ENCODE measurements around the gene PRKCE.

The PRKCE gene

GRCh38 chr2:45631319-45631718, 20.2 kb upstream of the PRKCE start:
- no peak for DNase-seq

GRCh38 chr2:45631955-45632354, 19.5 kb upstream of the PRKCE start:
- DNase-seq: no peak

GRCh38 chr2:45634223-45634622, 17.3 kb upstream of the PRKCE start:
- no peak for DNase-seq

- no peak for DNase-seq
Observed at GRCh38 chr2:45636008-45636407, 15.5 kb upstream of the PRKCE start.

- DNase-seq: no peak
Observed at GRCh38 chr2:45637440-45637839, 14.0 kb upstream of the PRKCE start.

- DNase-seq: no peak
Observed at GRCh38 chr2:45640576-45640975, 10.9 kb upstream of the PRKCE start.

GRCh38 chr2:45643095-45643494, 8.4 kb upstream of the PRKCE start:
- no peak for DNase-seq

- peak in 48 of 51 donors; percentile 8 to 80 (median 40) for DNase-seq
Observed at GRCh38 chr2:45643543-45644542, 7.6 kb upstream of the PRKCE start.

GRCh38 chr2:45646289-45646688, 5.2 kb upstream of the PRKCE start:
- no peak for DNase-seq

GRCh38 chr2:45647356-45647755, 4.1 kb upstream of the PRKCE start:
- no peak for DNase-seq

- no peak for DNase-seq
Observed at GRCh38 chr2:45647986-45648520, 3.4 kb upstream of the PRKCE start.

- DNase-seq: no peak
Observed at GRCh38 chr2:45648636-45649035, 2.8 kb upstream of the PRKCE start.

- peak in 3 of 51 donors; percentile 26 to 43 (median 43) for DNase-seq
Observed at GRCh38 chr2:45649462-45649857, 2.0 kb upstream of the PRKCE start.

GRCh38 chr2:45649858-45650811, 1.3 kb upstream of the PRKCE start:
- DNase-seq: peak in 46 of 51 donors; percentile 18 to 89 (median 60)

GRCh38 chr2:45650851-45651414, 542 bp upstream of the PRKCE start:
- peak; percentile 26 to 95 (median 87) for DNase-seq

- DNase-seq: peak in 29 of 51 donors; percentile 9 to 73 (median 24)
Observed at GRCh38 chr2:45652090-45653031, 886 bp downstream of the PRKCE start.

GRCh38 chr2:45653122-45653913, 1.8 kb downstream of the PRKCE start:
- DNase-seq: no peak

- no peak for DNase-seq
Observed at GRCh38 chr2:45654250-45654649, 2.8 kb downstream of the PRKCE start.

- DNase-seq: no peak
Observed at GRCh38 chr2:45661828-45662227, 10.4 kb downstream of the PRKCE start.
